ENCODE measurements around the gene PRSS1. TPM values are rescaled to one million over a fixed set of nuclear protein-coding genes. Genes with fewer than 3 reads are reported as not detected.
A peak's percentile ranks its signal among the peaks of the same experiment; 100 is the strongest.

Gene PRSS1
- total and polyA plus RNA-seq, 2 experiments from 2014 or later, result not detected

DNA sequence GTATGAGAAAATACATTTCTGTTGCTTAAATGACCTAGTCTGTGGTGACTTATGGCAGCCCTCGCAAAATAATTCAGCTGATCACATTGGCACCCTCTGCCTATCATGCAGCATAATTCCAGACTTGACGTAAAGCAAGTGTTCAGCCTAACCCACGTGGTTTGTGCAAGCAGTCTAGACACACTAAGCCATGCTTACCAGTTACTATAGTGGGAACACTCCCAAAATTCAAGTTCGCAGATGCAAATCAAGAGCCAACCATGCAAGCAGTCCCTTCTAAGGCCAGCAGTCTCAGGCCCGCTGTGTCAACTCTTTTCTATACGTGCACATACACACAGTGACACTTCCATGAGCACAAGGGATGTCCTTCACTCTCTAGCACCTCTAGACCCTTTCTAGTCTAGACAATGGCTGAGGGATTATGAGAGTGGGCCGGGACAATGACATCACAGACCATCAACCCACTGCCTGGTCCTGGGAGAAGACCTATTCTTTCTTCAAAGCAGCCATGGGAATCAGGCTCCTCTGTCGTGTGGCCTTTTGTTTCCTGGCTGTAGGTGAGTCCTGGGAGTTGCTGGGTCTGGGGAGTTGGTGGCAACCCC is 29.0 kb upstream of the PRSS1 start:
- Histone ChIP-seq H3K79me2 (replicated peaks; ENCODE audit: insufficient read depth) (no peaks in the 10 kb centered on the region), H3K27ac (ENCODE audit: low read depth) (no peak overlapping the region), H3K4me3 (no peak overlapping the region), H3F3A (replicated peaks; ENCODE audit: low read depth) (no peaks in the 10 kb centered on the region), H3K4me1 (ENCODE audit: insufficient read depth) (no peaks in the 10 kb centered on the region), H3K9me2 (ENCODE audit: insufficient read depth) (peaks cover 6% of the 10 kb centered on the region; the same call in 1 of the 2 replicates), H4K20me1 (replicated peaks; ENCODE audit: insufficient read depth) (no peaks in the 10 kb centered on the region), H3K4me2 (no peak overlapping the region), H3K27me3 (ENCODE audit: insufficient read depth) (no peaks in the 10 kb centered on the region), H2AFZ (peak overlapping the region; percentile 52; the same call in 1 of the 2 replicates), H3K36me3 (ENCODE audit: insufficient read depth) (no peaks in the 10 kb centered on the region)
- Mint-ChIP-seq H3K36me3 (ENCODE audit: low read depth) (no peaks in the 10 kb centered on the region), H3K4me1 (peaks cover 2% of the 10 kb centered on the region; the same call in 1 of the 3 replicates), H3K9me3 (no peaks in the 10 kb centered on the region), H3K27ac (no peak overlapping the region), H3K27me3 (ENCODE audit: insufficient read depth, low read depth, poor library complexity) (peaks cover 3% of the 10 kb centered on the region), H3K4me3 (no peak overlapping the region)
- TF ChIP-seq CREB1 (CRISPR knock-in tag; IDR thresholded peaks at IDR 0.05; ENCODE audit: low read depth), result no peak
- no peak for TF ChIP-seq ZNF114 (CRISPR knock-in tag; IDR thresholded peaks at IDR 0.05)
- no peak for TF ChIP-seq NANOG (IDR thresholded peaks at IDR 0.05; ENCODE audit: borderline replicate concordance)
- no peak for TF ChIP-seq JUNB (IDR thresholded peaks at IDR 0.05; ENCODE audit: unreplicated experiment)
- TF ChIP-seq, protein P1, sequence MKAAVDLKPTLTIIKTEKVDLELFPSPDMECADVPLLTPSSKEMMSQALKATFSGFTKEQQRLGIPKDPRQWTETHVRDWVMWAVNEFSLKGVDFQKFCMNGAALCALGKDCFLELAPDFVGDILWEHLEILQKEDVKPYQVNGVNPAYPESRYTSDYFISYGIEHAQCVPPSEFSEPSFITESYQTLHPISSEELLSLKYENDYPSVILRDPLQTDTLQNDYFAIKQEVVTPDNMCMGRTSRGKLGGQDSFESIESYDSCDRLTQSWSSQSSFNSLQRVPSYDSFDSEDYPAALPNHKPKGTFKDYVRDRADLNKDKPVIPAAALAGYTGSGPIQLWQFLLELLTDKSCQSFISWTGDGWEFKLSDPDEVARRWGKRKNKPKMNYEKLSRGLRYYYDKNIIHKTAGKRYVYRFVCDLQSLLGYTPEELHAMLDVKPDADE (IDR thresholded peaks at IDR 0.05), result no peak
- TF ChIP-seq, protein P2, sequence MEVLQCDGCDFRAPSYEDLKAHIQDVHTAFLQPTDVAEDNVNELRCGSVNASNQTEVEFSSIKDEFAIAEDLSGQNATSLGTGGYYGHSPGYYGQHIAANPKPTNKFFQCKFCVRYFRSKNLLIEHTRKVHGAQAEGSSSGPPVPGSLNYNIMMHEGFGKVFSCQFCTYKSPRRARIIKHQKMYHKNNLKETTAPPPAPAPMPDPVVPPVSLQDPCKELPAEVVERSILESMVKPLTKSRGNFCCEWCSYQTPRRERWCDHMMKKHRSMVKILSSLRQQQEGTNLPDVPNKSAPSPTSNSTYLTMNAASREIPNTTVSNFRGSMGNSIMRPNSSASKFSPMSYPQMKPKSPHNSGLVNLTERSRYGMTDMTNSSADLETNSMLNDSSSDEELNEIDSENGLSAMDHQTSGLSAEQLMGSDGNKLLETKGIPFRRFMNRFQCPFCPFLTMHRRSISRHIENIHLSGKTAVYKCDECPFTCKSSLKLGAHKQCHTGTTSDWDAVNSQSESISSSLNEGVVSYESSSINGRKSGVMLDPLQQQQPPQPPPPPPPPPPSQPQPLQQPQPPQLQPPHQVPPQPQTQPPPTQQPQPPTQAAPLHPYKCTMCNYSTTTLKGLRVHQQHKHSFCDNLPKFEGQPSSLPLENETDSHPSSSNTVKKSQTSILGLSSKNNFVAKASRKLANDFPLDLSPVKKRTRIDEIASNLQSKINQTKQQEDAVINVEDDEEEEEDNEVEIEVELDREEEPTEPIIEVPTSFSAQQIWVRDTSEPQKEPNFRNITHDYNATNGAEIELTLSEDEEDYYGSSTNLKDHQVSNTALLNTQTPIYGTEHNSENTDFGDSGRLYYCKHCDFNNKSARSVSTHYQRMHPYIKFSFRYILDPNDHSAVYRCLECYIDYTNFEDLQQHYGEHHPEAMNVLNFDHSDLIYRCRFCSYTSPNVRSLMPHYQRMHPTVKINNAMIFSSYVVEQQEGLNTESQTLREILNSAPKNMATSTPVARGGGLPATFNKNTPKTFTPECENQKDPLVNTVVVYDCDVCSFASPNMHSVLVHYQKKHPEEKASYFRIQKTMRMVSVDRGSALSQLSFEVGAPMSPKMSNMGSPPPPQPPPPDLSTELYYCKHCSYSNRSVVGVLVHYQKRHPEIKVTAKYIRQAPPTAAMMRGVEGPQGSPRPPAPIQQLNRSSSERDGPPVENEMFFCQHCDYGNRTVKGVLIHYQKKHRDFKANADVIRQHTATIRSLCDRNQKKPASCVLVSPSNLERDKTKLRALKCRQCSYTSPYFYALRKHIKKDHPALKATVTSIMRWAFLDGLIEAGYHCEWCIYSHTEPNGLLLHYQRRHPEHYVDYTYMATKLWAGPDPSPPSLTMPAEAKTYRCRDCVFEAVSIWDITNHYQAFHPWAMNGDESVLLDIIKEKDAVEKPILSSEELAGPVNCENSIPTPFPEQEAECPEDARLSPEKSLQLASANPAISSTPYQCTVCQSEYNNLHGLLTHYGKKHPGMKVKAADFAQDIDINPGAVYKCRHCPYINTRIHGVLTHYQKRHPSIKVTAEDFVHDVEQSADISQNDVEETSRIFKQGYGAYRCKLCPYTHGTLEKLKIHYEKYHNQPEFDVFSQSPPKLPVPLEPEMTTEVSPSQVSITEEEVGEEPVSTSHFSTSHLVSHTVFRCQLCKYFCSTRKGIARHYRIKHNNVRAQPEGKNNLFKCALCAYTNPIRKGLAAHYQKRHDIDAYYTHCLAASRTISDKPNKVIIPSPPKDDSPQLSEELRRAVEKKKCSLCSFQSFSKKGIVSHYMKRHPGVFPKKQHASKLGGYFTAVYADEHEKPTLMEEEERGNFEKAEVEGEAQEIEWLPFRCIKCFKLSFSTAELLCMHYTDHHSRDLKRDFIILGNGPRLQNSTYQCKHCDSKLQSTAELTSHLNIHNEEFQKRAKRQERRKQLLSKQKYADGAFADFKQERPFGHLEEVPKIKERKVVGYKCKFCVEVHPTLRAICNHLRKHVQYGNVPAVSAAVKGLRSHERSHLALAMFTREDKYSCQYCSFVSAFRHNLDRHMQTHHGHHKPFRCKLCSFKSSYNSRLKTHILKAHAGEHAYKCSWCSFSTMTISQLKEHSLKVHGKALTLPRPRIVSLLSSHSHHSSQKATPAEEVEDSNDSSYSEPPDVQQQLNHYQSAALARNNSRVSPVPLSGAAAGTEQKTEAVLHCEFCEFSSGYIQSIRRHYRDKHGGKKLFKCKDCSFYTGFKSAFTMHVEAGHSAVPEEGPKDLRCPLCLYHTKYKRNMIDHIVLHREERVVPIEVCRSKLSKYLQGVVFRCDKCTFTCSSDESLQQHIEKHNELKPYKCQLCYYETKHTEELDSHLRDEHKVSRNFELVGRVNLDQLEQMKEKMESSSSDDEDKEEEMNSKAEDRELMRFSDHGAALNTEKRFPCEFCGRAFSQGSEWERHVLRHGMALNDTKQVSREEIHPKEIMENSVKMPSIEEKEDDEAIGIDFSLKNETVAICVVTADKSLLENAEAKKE (CRISPR knock-in tag; IDR thresholded peaks at IDR 0.05), result no peak
- TF ChIP-seq EZH2phosphoT487 (IDR thresholded peaks at IDR 0.05; ENCODE audit: unreplicated experiment), result no peak
- TF ChIP-seq, protein P3, sequence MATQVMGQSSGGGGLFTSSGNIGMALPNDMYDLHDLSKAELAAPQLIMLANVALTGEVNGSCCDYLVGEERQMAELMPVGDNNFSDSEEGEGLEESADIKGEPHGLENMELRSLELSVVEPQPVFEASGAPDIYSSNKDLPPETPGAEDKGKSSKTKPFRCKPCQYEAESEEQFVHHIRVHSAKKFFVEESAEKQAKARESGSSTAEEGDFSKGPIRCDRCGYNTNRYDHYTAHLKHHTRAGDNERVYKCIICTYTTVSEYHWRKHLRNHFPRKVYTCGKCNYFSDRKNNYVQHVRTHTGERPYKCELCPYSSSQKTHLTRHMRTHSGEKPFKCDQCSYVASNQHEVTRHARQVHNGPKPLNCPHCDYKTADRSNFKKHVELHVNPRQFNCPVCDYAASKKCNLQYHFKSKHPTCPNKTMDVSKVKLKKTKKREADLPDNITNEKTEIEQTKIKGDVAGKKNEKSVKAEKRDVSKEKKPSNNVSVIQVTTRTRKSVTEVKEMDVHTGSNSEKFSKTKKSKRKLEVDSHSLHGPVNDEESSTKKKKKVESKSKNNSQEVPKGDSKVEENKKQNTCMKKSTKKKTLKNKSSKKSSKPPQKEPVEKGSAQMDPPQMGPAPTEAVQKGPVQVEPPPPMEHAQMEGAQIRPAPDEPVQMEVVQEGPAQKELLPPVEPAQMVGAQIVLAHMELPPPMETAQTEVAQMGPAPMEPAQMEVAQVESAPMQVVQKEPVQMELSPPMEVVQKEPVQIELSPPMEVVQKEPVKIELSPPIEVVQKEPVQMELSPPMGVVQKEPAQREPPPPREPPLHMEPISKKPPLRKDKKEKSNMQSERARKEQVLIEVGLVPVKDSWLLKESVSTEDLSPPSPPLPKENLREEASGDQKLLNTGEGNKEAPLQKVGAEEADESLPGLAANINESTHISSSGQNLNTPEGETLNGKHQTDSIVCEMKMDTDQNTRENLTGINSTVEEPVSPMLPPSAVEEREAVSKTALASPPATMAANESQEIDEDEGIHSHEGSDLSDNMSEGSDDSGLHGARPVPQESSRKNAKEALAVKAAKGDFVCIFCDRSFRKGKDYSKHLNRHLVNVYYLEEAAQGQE (IDR thresholded peaks at IDR 0.05; ENCODE audit: unreplicated experiment), result no peak
- TF ChIP-seq STAT1 (IDR thresholded peaks at IDR 0.05; ENCODE audit: unreplicated experiment), result no peak
- no peak for TF ChIP-seq ZNF331 (CRISPR knock-in tag; IDR thresholded peaks at IDR 0.05; ENCODE audit: low read depth)
- TF ChIP-seq, protein P4, sequence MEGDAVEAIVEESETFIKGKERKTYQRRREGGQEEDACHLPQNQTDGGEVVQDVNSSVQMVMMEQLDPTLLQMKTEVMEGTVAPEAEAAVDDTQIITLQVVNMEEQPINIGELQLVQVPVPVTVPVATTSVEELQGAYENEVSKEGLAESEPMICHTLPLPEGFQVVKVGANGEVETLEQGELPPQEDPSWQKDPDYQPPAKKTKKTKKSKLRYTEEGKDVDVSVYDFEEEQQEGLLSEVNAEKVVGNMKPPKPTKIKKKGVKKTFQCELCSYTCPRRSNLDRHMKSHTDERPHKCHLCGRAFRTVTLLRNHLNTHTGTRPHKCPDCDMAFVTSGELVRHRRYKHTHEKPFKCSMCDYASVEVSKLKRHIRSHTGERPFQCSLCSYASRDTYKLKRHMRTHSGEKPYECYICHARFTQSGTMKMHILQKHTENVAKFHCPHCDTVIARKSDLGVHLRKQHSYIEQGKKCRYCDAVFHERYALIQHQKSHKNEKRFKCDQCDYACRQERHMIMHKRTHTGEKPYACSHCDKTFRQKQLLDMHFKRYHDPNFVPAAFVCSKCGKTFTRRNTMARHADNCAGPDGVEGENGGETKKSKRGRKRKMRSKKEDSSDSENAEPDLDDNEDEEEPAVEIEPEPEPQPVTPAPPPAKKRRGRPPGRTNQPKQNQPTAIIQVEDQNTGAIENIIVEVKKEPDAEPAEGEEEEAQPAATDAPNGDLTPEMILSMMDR (conservative IDR thresholded peaks at IDR 0.05; ENCODE audit: low read depth in 2 of 2), result no peak
- TF ChIP-seq EZH2 (IDR thresholded peaks at IDR 0.05; ENCODE audit: low read depth, unreplicated experiment), result no peak
- TF ChIP-seq POLR2AphosphoS5 (IDR thresholded peaks at IDR 0.05; ENCODE audit: low read depth), result no peak
- DNase-seq (ENCODE audit: low spot score) (no peak), ATAC-seq (no peak)

Data from GM23338 (cell line).